Stimulated activated CD8-positive, alpha-beta memory T cell treated with anti-CD3 and anti-CD28 coated beads, Interleukin-12 subunit alpha, Interleukin-12 subunit beta, amount 100 ng/mL, for 24 hours (primary cell): ENCODE data around the gene ZNF672.
"Not testable (repeated sequence)": the region's sequence is repeated elsewhere in the genome, so short reads cannot be mapped to it uniquely, and the experiment has no call there.

Source experiments
- DNase-seq: peaks from one replicate; pipeline ENCODE4 v3.0.0-alpha.2; 2020; ENCODE audit errors: extremely low read depth

The ZNF672 gene

DNA sequence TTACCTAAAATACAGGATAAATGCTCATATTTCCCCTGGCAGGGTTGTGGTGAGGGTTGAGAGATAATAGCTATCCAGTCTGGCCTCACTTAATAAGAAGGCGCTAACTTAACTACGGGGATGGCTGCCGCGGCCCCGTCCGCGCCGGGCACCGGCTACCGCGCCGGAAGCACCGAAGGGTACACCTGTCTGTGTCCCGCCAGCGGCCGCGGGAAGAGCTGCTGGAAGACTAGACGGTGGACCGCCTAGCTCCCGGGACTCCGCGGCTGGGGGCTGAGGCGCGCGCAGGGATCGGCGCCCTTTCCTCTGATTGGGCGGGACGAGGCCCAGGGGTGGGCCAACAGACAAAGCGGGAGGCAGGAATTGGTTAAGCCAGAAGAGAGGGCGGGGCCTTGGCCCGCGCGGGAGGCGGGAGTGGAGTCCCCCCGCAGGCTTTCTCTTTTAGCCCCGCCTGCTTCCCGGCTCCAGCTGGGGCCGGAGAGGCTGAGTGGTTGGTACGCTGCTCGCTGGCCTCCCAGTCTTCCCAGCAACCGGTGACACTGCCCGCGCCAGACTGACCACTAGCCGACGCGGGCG is at the start of gene ZNF672:
ZNF672 (plus strand) TSS at position 444 of the 576 bp plus-strand sequence. CDS start 9,051 bp downstream, outside the sequence.
- DNase-seq = peak; percentile 85

DNA sequence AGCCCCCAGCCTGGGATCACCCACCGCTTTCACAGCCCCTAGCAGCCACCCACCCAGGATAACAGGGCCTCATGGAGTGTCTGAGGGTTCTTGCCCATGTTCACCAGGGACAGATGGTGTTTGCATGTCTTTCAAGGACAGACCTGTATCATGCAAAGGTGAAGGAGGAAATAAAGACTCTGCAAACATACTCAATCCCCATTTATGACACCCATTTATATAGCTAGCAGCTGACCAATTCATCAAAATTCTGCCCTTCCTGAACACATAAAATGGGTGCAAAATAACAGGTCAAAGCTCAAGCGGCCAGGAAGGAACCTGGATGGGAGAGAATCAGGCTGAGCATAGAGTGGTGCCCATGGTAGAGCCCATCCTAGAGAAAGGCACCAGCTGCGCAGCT is 49.7 kb upstream of the ZNF672 start:
- DNase-seq = no peak

DNA sequence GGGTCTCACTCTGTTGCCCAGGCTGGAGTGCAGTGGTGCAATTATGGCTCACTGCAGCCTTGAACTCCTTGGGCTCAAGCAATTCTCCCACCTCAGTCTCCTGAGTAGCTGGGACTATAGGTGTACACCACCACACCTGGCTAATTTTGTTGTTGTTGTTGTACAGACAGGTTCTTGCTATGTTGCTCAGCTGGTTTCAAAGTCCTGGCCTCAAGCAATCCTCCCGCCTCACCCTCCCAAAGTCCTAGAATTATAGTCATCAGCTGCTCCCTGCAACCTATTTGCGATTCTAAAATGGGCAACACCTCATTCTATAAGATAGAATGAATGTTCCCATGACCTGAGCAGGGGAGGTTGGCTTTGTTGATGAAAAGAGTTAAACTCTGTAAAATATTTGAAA is 48.7 kb upstream of the ZNF672 start:
- DNase-seq = not testable (repeated sequence)

DNA sequence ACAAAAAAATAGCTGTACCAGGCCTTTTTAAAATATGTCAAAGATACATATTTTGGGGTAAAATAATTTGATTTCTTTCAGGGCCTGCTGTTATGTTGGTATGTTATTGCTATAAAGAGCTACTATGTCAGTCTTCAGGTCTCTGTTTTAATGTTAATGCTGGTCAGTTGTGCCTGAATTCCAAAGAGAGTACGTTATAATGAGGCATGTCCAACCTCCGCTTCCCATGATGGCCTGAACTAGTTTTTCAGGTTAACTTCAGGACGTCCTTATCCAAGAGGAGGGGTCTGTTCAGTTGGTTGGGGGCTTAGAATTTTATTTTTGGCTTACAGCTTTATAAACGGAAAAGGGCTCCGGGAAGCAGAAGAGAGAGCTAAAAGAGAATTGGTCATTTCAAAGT is 47.6 kb upstream of the ZNF672 start:
- no peak for DNase-seq

DNA sequence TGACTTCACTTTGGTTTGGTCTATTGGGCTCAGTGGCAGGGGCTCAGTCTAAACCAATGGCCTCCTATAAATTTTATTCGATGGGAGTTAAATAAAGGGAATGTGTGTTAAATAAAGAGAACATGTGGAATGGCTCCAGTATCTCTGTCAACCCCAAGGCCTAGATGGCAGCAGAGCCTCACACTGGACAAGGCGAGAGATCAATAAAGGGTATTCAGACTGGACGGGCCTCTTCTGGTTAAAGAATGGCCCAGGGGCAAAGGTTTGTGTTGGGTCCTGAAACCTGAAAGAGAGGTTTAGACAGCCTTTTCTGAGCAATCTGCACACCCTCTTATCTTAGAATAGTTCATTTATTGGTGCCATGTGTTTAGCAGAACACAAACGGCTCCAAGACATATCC is 47.0 kb upstream of the ZNF672 start:
- no peak for DNase-seq

DNA sequence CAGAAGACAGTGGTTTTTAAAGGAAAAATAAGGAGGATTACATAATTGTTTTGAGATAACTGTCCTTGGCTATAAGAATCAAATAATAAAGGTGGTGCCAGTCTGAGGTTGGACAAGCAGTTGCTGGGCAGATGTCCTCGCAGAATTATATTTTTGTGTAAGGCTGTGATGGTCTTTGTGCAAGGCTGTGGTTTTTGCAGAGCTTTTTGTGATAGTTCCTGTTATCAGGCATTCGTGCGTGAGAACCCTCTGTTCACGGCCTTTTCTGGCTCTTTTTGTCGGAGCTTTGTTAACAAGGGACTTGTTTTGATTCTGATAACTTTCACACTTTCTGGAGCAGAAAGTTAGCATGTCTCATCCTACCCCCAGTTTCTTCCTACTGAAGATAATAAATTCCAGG is 45.7 kb upstream of the ZNF672 start:
- no peak for DNase-seq

DNA sequence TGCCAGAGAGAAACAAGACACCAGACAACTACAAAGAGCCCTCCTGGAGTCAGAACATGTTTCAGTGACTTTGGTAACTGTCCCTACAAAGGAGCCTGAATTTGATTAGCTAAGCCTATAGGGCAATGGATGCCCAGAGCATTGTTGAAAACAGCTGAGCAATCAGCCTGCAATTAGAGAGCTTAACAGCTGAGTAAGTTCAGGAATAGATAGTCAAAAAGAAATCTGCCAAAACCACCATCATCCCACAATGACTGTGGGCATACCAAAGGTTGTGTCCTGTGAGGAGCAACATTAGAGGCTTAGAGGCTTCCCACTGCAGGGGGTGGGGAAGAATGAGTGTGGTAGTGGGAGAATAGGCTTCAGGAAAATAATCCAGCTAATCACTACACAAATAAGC is 44.4 kb upstream of the ZNF672 start:
- no peak for DNase-seq

DNA sequence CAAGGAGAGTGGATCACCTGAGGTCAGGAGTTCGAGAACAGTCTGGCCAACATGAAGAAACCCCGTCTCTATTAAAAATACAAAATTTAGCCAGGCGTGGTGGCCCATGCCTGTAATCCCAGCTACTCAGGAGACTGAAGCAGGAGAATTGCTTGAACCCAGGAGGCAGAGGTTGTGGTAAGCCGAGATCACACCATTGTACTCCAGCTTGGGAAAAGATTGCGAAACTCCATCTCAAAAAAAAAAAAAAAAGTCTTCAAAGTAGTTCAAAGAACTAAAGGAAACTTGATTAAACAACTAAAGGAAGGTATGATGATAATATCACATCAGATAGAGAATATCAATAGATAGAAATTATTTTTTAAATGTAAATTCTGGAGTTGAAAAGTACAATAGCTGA is 43.4 kb upstream of the ZNF672 start:
- DNase-seq = not testable (repeated sequence)

DNA sequence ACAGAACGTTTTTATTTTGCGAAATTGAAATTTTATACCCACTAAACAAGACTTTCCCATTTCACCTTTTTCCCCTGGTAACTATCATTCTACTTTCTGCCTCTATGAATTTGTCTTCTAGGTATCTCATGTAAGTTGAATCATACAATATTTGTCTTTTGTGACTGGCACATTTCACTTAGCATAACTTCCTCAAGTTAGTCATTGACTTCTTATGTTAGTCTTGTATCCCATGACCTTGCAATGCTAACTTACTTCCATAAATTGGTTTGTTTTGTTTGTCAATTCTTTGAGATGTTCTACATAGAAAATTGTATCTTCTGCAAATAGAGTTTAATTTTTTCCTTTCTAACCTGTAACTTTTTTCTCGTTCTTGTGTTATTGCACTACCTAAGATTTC is 39.2 kb upstream of the ZNF672 start:
- no peak for DNase-seq

DNA sequence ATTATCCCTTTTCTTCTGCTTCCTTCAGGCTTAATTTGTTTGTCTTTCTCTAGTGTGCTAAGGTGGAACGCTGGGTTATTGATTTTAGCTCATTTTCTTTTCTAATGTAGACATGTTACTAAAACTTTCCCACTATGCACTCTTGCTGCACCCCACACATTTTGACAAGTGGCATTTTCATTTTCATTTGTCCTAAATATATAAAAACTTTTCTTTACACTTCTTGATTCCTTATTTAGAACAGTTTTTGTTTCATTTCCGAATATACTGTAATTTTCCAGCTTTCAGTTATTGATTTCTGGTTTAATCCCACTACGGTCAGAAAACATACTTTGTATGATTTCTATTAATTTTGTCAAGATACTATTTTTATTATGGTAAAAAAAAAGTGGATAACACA is 37.6 kb upstream of the ZNF672 start:
- no peak for DNase-seq

DNA sequence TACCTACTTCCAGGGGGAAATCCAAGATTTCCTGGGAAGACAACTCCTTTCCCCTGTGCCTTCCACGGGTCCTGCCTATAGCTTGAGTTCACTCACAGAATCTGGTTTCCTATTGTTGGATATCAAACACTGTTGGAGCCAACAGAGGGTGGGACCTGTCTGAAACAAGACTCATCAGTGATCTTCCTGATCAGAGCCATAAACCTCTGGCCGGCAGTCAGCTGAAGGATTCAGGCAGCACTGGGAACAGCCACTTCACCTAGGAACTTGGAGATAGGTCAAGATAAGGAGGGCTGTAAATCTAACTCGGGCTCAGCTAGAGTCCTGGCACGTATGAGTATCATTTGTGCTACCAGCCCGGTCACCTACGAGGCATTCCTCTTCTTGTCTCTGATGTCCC is 35.6 kb upstream of the ZNF672 start:
- no peak for DNase-seq

DNA sequence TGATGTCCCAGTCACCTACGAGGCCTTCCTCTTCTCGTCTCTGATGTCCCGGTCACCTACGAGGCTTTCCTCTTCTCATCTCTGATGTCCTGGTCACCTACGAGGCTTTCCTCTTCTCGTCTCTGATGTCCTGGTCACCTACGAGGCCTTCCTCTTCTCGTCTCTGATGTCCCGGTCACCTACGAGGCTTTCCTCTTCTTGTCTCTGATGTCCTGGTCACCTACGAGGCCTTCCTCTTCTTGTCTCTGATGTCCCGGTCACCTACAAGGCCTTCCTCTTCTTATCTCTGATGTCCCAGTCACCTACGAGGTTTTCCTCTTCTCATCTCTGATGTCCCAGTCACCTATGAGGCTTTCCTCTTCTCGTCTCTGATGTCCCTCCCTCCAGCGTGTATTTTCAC is 34.5 kb upstream of the ZNF672 start:
- DNase-seq = not testable (repeated sequence)

DNA sequence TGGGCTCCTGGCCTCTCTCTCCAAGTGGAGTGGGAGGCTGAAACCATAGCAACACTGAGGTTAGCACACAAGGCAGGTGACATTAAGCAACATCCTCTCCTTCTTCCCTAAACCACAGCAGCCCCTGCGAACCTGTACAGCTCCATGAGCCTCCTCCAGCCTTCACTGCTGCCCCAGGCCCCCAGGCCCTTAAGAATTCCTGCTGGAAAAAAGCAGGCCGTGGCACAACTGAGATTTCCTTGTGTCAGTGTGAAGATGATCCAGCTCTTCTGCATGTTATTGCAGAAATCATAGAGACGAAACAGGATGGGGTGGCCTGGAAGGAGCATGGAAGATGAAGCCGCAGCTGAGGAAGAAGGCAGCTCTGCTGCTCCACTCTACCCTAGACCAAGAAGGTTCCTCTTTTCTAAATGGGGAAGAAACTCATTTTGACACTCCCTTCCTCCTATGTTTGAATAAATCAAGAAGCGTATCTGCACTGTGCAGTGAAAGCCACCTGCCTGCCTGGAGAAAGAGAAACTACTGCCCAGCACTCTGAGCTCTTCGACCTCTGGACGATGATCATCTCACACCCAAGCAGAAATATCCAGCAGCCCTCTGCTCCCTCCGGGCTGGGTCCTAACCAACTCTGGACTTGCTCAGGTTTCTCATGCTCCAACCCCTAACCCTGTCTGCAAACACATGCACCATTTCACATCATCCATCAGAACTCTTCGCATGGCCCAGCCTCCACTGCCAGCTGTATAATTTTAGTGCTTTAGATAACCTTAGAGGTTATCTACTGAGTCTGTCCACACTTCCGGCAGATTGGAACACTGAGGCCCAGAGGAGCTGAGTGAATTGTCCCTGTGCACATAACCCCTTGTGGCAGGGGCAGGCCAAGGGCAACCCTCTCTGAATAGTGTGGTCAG is 33.0 kb upstream of the ZNF672 start:
- no peak for DNase-seq

DNA sequence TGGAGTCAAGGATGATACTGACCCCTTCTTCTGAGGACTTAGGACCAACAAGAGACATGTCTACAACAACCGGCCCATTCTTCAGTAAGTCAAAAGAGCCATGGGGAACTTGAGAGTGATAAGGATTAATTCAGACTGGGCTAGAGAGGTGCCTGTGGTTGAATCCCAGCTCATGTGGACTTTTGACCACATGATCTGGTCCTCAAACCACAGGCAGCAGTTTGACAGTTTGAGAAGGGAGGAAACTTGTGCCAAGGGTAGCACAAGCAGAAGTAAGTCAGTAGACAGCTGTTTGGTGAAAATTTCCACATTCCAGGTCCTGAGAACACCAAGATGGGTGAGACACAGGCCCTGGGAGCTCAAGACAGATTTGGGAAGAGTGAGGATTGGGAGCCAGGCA is 32.1 kb upstream of the ZNF672 start:
- no peak for DNase-seq

DNA sequence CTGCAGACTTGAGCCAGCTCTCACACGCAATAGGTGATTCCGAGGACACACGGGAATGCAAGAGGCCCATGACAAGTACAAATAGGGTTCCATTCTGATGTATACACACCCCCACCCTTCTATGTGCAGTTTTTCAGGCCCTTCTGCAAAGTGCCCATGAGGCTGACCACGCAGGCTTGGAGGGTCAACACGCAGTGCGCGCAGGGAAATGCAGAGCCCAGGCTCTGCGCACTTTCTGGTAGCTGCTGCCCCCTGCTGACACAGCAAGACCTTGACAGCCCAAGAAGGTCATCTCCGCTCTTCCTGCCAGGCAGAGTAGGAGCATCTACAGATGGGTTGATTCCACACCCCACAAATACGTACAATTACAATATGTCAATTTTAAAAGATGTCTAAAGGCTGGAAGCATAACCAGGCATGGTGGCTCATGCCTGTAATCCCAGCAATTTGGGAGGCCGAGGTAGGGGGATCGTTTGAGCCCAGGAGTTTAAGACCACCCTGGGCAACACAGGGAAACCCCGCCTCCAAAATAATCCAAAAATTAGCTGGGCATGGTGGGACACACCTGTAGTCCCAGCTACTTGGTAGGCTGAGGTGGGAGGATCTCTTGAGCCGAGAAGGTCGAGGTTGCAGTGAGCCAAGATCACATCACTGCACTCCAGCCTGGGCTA is 30.8 kb upstream of the ZNF672 start:
- DNase-seq = peak; percentile 10

DNA sequence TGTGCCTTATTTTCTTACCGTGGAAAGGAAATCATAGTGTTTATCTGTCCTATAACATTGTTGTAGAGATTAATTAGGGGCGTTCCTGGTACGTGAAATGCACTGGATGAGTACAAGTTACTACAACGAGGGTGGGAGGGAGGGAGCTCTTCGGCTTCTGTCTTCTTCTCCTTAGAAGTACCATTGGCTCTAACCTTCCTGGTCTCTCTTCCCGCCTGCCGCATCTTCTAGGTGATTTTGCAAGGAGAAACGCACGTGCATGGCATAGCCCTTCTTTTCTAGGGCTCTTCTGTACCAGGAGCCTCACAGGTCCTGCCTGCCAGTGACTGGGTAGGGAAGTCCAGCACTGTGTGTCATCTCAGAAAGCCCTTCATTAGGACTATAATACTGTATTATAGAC is 29.1 kb upstream of the ZNF672 start:
- DNase-seq = no peak

DNA sequence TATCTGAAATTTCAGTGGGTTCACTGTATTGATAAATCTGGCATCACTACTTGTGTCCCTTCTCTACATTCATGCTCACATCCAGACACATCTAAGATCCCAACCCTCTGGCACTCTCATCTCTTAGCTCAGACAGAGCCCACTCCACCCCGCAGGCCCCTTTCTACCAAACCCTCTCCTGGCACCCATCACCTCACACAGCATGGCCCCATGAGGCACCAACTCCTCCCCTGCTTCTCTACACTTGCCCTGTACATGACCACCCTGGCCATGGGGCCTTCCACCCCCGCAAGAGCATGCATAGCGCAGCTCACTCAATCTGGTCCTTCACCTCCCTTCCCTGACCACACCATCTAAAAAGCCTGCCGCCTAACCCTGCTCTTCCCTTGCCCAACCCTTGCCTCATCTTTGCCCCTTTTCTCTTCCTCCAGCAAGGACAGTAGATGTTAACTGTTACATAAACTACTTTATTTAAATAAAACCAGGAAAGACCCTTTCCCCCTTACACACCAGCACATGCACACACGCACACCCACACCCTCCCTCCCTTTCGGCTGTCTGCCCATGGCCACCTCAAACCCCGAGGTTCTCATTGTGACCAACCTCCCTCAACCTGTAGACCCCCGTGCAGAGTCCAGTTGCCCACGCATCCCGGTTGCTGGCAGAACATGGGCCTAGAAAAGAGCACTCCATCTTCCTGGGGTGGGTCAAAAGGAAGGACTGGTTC is 27.9 kb upstream of the ZNF672 start:
- no peak for DNase-seq

DNA sequence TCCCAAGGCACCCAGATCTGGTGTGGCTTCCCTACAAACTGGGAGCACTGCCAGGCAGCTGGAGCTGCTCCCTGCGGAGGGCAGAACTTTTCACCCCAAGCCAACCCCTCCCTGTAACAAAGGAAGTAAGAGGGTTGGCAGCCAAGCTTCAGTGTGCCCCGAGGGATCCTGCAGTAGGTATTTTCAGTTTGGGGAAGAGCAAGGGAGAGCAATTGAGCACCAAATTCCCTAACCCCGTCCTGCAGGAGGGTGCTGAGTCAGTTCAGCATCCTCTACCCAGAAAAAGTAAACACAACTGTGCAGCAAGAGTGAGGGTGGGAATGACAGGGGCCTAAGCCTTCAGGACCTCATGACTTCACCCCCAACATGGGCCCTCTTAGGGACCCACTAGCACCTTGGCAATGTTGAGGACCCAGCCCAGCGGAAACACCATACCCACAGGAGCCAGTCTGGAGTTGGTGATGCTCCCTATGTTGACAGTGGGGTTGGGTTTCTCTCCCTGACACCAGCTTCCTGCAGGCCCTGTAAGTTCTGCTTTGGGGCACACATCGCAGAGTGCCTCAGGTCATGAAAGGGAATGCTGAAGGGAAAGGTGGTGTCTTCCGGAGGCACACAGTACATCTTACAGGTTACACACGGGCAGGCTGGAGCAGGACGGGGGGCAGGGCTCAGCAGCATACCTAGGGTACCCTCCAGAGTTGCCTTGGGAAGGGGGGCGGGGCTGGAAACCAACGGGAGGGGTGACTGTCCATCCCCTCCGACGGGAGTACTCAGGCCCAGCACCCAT is 27.1 kb upstream of the ZNF672 start:
- DNase-seq = no peak

DNA sequence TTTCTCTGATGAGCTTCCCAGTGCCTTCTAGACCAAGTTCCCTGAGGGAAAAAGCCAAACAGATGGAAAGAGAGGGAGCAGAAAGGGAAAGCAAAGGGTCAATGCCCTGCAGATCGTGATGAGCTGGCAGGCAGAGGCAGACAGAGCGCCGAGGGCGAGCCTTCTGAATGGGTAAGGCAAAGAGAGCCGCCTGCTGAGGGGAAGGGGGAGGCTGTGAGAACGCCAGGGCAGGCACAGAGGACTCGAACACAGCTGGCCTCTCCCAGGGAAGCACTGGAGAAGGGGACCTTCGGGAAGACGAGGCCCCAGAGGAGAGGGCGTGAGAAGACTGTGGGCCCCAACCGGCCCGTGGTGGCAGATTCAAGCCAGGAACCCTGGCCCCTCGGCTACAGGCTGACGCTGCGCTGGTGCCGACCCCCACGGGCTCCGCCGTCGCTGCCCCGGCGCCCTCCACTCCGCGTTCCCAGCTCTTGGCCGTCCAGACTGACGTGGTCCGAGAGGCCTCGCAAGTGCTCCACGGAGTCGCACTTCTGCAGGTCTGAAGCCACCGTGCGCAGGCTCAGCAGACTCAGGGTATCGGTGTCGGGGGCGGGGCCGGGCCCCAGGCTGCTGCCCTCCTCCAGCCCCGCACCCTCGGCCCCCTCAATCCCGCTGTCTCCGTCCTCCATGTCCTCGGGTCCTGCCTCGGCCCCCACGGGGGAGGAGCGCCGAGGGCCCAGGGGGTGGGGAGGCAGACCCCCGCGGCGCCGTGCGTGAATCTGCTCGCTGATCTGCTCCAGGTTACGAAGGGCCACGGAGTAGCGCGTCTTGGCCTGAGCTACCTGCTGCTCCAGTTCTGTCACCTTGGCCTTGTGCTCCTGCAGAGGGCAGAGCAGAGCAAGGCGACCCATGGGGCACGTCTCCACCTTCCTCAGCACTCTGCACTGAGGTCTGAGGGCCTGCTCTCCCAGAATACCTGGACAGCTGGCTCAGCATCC is 26.2 kb upstream of the ZNF672 start:
- DNase-seq = no peak

DNA sequence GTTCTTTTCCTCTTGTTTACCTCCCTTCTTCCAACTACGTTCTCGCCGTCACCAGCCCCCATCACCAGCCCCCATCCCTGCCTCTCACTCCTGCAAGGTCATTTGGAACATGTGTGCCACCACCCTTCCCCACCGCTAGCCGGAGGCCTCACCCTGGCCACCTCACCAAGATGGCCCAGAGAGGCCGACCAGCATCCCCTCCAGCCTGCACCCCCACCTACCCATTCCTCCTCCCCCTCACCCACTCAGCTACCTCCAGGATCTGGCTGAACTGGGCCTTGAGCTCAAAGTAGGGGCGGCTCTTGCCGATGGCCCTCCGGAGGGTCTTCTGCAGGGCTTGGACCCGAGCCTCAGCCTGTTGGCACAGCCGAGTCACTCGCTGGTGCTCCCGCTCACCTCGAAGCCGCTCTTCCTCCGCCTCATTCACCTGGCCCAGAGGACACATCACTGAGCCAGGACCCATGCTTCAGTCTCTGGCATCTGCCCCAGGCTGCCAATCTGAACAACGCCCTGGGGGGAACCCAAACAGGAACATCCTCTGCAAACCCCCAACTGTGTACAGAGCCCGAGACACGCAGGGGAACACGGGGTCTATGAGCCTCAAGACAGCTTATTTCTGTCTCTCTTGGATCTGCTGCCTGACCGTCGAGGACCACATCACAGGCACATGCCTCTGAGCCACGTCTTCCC is 25.1 kb upstream of the ZNF672 start:
- no peak for DNase-seq
